GM12891 (cell line): Measurements from ENCODE around the gene RABL6.

Experiments
- DNase-seq: peaks from one replicate; pipeline ENCODE4 v3.0.0; 2011; ENCODE audit warnings: low spot score; ENCODE audit not compliant: insufficient read length
- FAIRE-seq: peaks from 2 replicates; lab custom pipeline; 2011; peaks lifted over from hg19 to GRCh38; lab: Jason Lieb, UNC
- PAX5 ChIP-seq: IDR thresholded peaks from 2 replicates; pipeline ENCODE4 v1.6.1; 2011; ENCODE audit warnings: low read length, moderate library complexity, mild to moderate bottlenecking; ENCODE audit not compliant: insufficient read depth, severe bottlenecking
- POLR2A ChIP-seq: IDR thresholded peaks from 2 replicates; pipeline ENCODE4 v1.6.1; 2011; ENCODE audit warnings: low read depth, low read length, control low read depth
- POLR2AphosphoS5 ChIP-seq: IDR thresholded peaks from 2 replicates; pipeline ENCODE4 v1.6.1; 2011; ENCODE audit warnings: low read depth, low read length, control low read depth
- POU2F2 ChIP-seq: IDR thresholded peaks from 2 replicates; pipeline ENCODE4 v1.6.1; 2011; ENCODE audit warnings: low read depth, mild to moderate bottlenecking, control low read depth, low read length, moderate library complexity
- SPI1 ChIP-seq: IDR thresholded peaks from 2 replicates; pipeline ENCODE4 v1.6.1; 2011; ENCODE audit warnings: low read depth, low read length, control low read depth
- TAF1 ChIP-seq: IDR thresholded peaks from 2 replicates; pipeline ENCODE4 v1.6.1; 2011; ENCODE audit warnings: low read depth, low read length, control low read depth

Gene RABL6

DNA sequence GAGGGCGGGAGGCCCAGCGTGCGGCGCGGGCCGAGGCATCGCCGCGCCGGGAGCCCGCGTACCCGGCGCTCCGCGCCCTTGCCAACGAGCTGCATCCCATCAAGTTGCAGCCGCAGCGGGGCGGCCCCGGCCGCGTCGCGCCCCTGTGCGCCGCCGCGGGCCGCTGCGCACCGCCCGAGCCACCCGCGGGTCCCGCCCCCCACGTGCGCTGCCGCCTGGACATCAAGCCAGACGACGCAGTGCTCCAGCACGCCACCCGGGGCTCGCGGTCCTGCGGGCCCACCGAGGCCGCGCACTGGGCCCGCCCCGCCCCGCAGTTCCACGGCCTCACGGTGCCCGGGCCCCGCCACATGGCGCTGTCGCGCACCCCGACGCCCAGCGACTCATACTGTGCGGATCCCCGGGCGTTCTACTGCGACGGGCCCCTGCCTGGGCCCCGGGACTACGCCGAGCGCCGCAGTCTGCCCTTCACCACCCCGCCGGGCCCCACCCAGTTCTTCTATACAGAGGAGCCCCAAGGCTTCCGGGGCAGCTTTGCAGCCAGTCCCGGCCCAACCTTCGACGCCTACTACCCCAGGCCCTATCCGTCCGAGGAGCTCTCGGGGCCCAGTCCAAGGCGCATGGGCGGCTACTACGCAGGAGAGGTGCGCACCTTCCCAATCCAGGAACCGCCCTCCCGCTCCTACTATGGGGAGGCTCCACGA, 37.2 kb downstream of the RABL6 start:
- DNase-seq (no peak), FAIRE-seq (no peak)
- no peak for TF ChIP-seq POLR2A
- TF ChIP-seq SPI1 = no peak
- TF ChIP-seq POLR2AphosphoS5 = no peak
- no peak for TF ChIP-seq PAX5
- TF ChIP-seq POU2F2 = no peak
- TF ChIP-seq TAF1 = no peak

GRCh38 chr9:136845465-136846260, 37.9 kb downstream of the RABL6 start:
- DNase-seq (no peak), FAIRE-seq (no peak)
- TF ChIP-seq POLR2A (no peak), TAF1 (no peak), POU2F2 (no peak), PAX5 (no peak), SPI1 (no peak), POLR2AphosphoS5 (no peak)

DNA sequence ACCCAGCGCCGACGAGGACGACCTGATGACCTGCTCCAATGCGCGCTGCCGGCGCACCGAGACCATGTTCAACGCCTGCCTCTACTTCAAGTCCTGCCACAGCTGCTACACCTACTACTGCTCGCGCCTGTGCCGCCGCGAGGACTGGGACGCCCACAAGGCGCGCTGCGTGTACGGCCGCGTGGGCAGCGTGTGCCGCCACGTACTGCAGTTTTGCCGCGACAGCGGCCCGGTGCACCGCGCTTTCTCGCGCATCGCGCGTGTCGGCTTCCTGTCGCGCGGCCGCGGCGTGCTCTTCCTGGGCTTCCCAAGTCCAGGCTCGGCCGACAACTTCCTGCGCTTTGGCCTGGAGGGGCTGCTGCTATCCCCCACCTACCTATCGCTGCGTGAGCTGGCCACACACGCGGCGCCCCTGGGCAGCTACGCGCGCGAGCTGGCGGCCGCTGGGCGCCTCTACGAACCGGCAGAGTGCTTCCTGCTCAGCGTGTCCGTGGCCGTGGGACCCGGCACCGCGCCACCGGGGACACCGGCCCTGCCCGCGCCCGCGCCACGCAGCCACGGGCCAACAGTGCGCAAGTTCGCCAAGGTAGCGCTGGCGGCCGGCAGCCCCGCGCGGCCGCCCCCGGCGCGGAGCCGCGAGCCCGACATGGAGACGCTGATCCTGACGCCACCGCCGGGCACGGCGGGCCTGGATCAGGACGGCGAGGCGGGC, 38.8 kb downstream of the RABL6 start:
- no peak for DNase-seq
- FAIRE-seq = peak; percentile 58
- TF ChIP-seq POLR2AphosphoS5 (no peak), PAX5 (no peak), TAF1 (no peak), POLR2A (no peak), SPI1 (no peak), POU2F2 (no peak)

DNA sequence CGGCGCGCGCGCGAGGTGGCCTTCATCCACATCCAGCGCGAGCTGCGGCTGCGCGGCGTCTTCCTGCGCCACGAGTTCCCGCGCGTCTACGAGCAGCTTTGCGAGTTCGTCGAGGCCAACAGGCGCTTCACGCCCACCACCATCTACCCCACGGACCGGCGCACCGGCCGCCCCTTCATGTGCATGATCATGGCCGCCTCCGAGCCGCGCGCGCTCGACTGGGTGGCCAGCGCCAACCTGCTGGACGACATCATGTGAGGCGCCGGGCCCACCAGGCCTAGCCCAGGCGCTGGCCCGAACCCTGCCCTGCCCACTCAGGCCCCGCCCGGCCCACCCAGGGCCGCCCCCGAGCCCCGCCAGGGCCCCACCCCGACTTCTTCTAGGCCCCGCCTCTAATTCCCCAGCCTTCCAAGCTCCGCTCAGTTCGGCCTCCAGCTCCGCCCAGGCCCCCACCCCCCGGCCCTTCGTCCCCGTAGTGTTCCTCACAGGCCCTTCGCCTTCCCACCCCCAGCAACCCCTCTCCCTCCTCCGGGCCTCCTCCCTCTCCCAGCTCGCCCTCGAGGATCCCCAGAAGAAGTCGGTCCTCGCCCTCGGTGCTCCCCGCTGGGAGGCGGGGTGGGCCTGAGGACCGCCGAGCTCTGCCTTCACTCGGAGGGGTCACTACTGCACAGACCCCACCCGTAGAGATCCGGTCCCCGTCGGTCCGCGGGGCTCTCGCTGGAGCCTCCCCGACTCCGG, 39.5 kb downstream of the RABL6 start:
- TF ChIP-seq POLR2AphosphoS5 (no peak), POU2F2 (no peak), SPI1 (no peak), PAX5 (no peak), TAF1 (no peak), POLR2A (no peak)
- DNase-seq (no peak), FAIRE-seq (no peak)

GRCh38 chr9:136847826-136848392, 40.2 kb downstream of the RABL6 start:
- peak; percentile 94 for FAIRE-seq
- TF ChIP-seq SPI1 (no peak), POU2F2 (no peak), POLR2A (0 out of 2 replicates have a peak, but pooled peaks have one; percentile 9), POLR2AphosphoS5 (peak; percentile 63; the same call in 1 of the 2 replicates), TAF1 (no peak), PAX5 (no peak)

DNA sequence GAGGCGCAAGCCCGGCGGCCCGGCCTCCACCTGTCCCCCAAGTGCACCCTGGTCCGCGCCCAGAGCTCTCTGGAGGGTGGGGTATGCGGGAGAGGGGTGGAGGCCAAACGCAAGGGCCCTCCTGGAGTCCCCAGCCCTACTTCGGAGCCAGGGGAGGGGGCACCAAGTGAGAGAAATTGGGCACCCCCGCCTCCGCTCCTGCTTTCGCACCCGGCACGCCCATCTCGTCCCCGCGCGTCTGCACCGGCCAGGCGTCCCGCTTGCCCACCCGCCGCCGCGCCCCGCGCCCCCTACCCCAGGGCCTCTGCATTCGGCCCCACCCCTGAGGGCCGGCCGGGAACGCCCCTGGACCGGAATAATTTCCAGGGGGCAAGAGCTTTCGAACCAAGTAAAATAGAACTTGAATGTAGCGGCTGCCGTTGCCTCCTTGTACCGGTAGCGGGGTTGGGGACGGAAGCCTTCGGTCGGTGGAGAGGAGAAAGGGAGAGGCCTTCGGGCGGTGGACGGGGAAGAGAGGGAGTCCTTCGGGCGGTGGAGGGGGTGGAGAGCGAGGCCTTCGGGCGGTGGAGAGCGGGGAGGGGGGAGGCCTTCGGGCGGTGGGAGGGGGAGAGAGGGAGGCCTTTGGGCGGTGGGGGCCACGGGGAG, 40.8 kb downstream of the RABL6 start:
- DNase-seq = peak; percentile 74
- no peak for FAIRE-seq
- TF ChIP-seq POLR2AphosphoS5 (no peak), SPI1 (no peak), TAF1 (no peak), PAX5 (no peak), POU2F2 (no peak), POLR2A (no peak)

More at GRCh38 chr9:136847826-136848392, 40.2 kb downstream of the RABL6 start:
- peak; percentile 65 for DNase-seq

DNA sequence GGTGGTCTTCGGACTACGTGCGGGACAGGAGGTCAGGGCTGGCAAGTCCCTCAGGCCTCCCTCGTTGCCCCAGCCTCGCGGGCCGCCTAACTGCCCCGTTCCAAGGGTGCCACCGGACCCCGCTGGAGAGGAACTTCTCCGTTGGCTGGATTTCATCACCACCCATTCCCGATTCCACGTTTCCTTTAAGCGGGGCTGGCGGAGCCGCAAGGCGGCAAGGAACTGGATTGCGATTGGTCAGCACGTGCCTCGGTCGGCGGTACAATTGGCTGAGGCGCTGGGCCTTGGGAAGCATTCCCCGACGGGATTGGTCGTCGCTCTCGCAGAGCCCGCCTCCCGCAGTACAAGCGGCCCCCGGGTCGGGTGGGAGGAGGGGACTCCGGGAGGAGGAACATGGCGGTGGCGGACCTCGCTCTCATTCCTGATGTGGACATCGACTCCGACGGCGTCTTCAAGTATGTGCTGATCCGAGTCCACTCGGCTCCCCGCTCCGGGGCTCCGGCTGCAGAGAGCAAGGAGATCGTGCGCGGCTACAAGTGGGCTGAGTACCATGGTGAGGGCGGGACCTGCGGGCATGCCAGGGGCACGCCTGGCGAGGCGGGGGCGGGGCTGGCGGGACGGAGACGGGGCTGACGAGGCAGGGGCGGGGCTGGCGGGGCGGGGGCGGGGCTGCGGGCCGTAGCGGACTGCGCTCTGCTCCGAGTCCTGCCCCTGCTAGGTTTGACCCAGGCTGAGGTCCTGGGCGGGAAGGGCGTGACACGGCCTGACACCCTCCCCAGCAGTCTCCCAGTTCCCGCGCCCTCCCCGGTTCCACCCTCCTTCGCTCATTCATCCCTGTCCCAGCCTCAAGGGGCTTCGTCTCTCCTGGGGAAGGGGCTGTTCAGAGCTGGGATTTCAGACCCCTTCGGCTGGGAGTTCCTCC, 41.6 kb downstream of the RABL6 start, which contains the start of gene PHPT1:
PHPT1 (plus strand) TSS at position 372 of the 922 bp plus-strand sequence; CDS start at position 394, 22 bp downstream.
- DNase-seq (peak; percentile 100), FAIRE-seq (peak; percentile 100)
- TF ChIP-seq PAX5 (no peak), POLR2A (peak; percentile 88), TAF1 (peak; percentile 70), SPI1 (no peak), POU2F2 (peak; percentile 72), POLR2AphosphoS5 (peak; percentile 88)
